ENCODE measurements around the gene TRERF1. TPM values are rescaled to one million over a fixed set of nuclear protein-coding genes. Genes with fewer than 3 reads are reported as not detected.
A peak's percentile ranks its signal among the peaks of the same experiment; 100 is the strongest.

TRERF1 gene
- total RNA-seq, 1 experiment from 2014 or later: 22.3 TPM

GRCh38 chr6:42419490-42420280 is 32.0 kb downstream of the TRERF1 start:
- H3K27ac Mint-ChIP-seq: peak overlapping the region; percentile 34
- H3K9me3 Mint-ChIP-seq: no peaks in the 10 kb centered on the region
- ChIA-PET POLR2A (no interaction called here), CTCF (interaction anchor here (0.6 to 3.7 kb wide), 21 partner anchors 9 to 178 kb away, joined by 3 to 34 read pairs (median 4); partner anchors contain the start of gene UBR2)
- ATAC-seq (peak; percentile 57), DNase-seq (ENCODE audit: low spot score) (no peak)
- TF ChIP-seq ZNF219 (CRISPR knock-in tag; IDR thresholded peaks at IDR 0.05; ENCODE audit: borderline replicate concordance): no peak
- TF ChIP-seq JAZF1 (CRISPR knock-in tag; IDR thresholded peaks at IDR 0.05): no peak
- TF ChIP-seq, protein P1, sequence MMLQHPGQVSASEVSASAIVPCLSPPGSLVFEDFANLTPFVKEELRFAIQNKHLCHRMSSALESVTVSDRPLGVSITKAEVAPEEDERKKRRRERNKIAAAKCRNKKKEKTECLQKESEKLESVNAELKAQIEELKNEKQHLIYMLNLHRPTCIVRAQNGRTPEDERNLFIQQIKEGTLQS (CRISPR knock-in tag; conservative IDR thresholded peaks at IDR 0.05): no peak
- peaks cover 53% of the 10 kb centered on the region for H3K4me1 Mint-ChIP-seq
- H3K4me3 Mint-ChIP-seq: no peak overlapping the region
- peaks cover 8% of the 10 kb centered on the region; the same call in 1 of the 2 replicates for H3K36me3 Mint-ChIP-seq
- no peaks in the 10 kb centered on the region for H3K27me3 Mint-ChIP-seq (ENCODE audit: low read depth)

GRCh38 chr6:42418724-42419123 is 33.0 kb downstream of the TRERF1 start:
- Mint-ChIP-seq H3K4me3 (no peak overlapping the region), H3K27ac (no peak overlapping the region), H3K9me3 (no peaks in the 10 kb centered on the region), H3K27me3 (ENCODE audit: low read depth) (no peaks in the 10 kb centered on the region), H3K4me1 (peaks cover 60% of the 10 kb centered on the region), H3K36me3 (peaks cover 8% of the 10 kb centered on the region; the same call in 1 of the 2 replicates)
- POLR2A ChIA-PET: interaction anchor here (0.8 kb wide), 1 partner anchor 263 kb away, joined by 3 read pairs; a partner anchor contains a TSS
- no peak for DNase-seq (ENCODE audit: low spot score)
- TF ChIP-seq ELF4 (CRISPR knock-in tag; IDR thresholded peaks at IDR 0.05; ENCODE audit: low read depth): no peak
- TF ChIP-seq, protein P2, sequence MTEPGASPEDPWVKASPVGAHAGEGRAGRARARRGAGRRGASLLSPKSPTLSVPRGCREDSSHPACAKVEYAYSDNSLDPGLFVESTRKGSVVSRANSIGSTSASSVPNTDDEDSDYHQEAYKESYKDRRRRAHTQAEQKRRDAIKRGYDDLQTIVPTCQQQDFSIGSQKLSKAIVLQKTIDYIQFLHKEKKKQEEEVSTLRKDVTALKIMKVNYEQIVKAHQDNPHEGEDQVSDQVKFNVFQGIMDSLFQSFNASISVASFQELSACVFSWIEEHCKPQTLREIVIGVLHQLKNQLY (CRISPR knock-in tag; IDR thresholded peaks at IDR 0.05): no peak
- no peak for TF ChIP-seq ESRRA (CRISPR knock-in tag; IDR thresholded peaks at IDR 0.05; ENCODE audit: borderline replicate concordance)
- TF ChIP-seq, protein P3, sequence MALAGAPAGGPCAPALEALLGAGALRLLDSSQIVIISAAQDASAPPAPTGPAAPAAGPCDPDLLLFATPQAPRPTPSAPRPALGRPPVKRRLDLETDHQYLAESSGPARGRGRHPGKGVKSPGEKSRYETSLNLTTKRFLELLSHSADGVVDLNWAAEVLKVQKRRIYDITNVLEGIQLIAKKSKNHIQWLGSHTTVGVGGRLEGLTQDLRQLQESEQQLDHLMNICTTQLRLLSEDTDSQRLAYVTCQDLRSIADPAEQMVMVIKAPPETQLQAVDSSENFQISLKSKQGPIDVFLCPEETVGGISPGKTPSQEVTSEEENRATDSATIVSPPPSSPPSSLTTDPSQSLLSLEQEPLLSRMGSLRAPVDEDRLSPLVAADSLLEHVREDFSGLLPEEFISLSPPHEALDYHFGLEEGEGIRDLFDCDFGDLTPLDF (CRISPR knock-in tag; IDR thresholded peaks at IDR 0.05): no peak
- TF ChIP-seq HMGA2 (CRISPR knock-in tag; IDR thresholded peaks at IDR 0.05): no peak
- no peak for TF ChIP-seq ZNF425 (CRISPR knock-in tag; conservative IDR thresholded peaks at IDR 0.05)
- no peak for TF ChIP-seq TCF7 (CRISPR knock-in tag; IDR thresholded peaks at IDR 0.05; ENCODE audit: low read depth)
- no peak for TF ChIP-seq NR2C2 (CRISPR knock-in tag; IDR thresholded peaks at IDR 0.05)
- no peak for ATAC-seq
- CTCF ChIA-PET: interaction anchor here (0.7 to 3.7 kb wide), 8 partner anchors 13 to 158 kb away, joined by 3 to 34 read pairs (median 6); partner anchors contain the start of gene UBR2

GRCh38 chr6:42417641-42418112 is 34.0 kb downstream of the TRERF1 start:
- Mint-ChIP-seq H3K4me1 (peaks cover 63% of the 10 kb centered on the region), H3K27me3 (ENCODE audit: low read depth) (no peaks in the 10 kb centered on the region), H3K9me3 (no peaks in the 10 kb centered on the region), H3K36me3 (0 out of 2 replicates have a peak, but pooled peaks cover 2% of the 10 kb centered on the region), H3K4me3 (no peak overlapping the region), H3K27ac (no peak overlapping the region)
- ATAC-seq (no peak), DNase-seq (ENCODE audit: low spot score) (no peak)
- CTCF ChIA-PET: interaction anchor here (0.7 to 3.7 kb wide), 3 partner anchors 15 to 130 kb away, joined by 4 to 34 read pairs (median 21); no protein-coding TSS in a partner anchor
- POLR2A ChIA-PET: no interaction called here
- TF ChIP-seq, protein P4, sequence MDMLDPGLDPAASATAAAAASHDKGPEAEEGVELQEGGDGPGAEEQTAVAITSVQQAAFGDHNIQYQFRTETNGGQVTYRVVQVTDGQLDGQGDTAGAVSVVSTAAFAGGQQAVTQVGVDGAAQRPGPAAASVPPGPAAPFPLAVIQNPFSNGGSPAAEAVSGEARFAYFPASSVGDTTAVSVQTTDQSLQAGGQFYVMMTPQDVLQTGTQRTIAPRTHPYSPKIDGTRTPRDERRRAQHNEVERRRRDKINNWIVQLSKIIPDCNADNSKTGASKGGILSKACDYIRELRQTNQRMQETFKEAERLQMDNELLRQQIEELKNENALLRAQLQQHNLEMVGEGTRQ (CRISPR knock-in tag; IDR thresholded peaks at IDR 0.05): no peak
- TF ChIP-seq MAX (CRISPR knock-in tag; IDR thresholded peaks at IDR 0.05) (no peak), ZSCAN18 (CRISPR knock-in tag; IDR thresholded peaks at IDR 0.05) (no peak), E2F5 (CRISPR knock-in tag; IDR thresholded peaks at IDR 0.05) (no peak), NFE2L1 (CRISPR knock-in tag; IDR thresholded peaks at IDR 0.05) (no peak), NR1H2 (CRISPR knock-in tag; IDR thresholded peaks at IDR 0.05) (no peak), CREB1 (CRISPR knock-in tag; IDR thresholded peaks at IDR 0.05) (no peak), ATF1 (CRISPR knock-in tag; IDR thresholded peaks at IDR 0.05) (no peak), NFYB (CRISPR knock-in tag; conservative IDR thresholded peaks at IDR 0.05; ENCODE audit: low read depth) (no peak), NFATC4 (CRISPR knock-in tag; IDR thresholded peaks at IDR 0.05) (no peak), KAT7 (CRISPR knock-in tag; IDR thresholded peaks at IDR 0.05; ENCODE audit: borderline replicate concordance) (no peak), ZNF396 (CRISPR knock-in tag; IDR thresholded peaks at IDR 0.05; ENCODE audit: borderline replicate concordance) (no peak)

Data from WTC11 (cell line).